ENCODE data around the gene NPIPA5.
"Not testable (repeated sequence)": the region's sequence is repeated elsewhere in the genome, so short reads cannot be mapped to it uniquely, and the experiment has no call there.

- TF ChIP-seq CSDC2 (CRISPR knock-in tag; IDR thresholded peaks at IDR 0.05); PATZ1 (CRISPR knock-in tag; IDR thresholded peaks at IDR 0.05; ENCODE audit: borderline replicate concordance); RARB (CRISPR knock-in tag; IDR thresholded peaks at IDR 0.05); OSR1 (CRISPR knock-in tag; IDR thresholded peaks at IDR 0.05); ARNTL (CRISPR knock-in tag; IDR thresholded peaks at IDR 0.05; ENCODE audit: borderline replicate concordance, low read depth); GLIS3 (CRISPR knock-in tag; IDR thresholded peaks at IDR 0.05); ZFP3 (CRISPR knock-in tag; IDR thresholded peaks at IDR 0.05); PPARA (CRISPR knock-in tag; IDR thresholded peaks at IDR 0.05; ENCODE audit: borderline replicate concordance); TCF4 (CRISPR knock-in tag; IDR thresholded peaks at IDR 0.05; ENCODE audit: borderline replicate concordance); TSHZ2 (CRISPR knock-in tag; IDR thresholded peaks at IDR 0.05): not testable (repeated sequence)
- TF ChIP-seq, protein P1, sequence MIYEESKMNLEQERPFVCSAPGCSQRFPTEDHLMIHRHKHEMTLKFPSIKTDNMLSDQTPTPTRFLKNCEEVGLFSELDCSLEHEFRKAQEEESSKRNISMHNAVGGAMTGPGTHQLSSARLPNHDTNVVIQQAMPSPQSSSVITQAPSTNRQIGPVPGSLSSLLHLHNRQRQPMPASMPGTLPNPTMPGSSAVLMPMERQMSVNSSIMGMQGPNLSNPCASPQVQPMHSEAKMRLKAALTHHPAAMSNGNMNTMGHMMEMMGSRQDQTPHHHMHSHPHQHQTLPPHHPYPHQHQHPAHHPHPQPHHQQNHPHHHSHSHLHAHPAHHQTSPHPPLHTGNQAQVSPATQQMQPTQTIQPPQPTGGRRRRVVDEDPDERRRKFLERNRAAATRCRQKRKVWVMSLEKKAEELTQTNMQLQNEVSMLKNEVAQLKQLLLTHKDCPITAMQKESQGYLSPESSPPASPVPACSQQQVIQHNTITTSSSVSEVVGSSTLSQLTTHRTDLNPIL (CRISPR knock-in tag; IDR thresholded peaks at IDR 0.05; ENCODE audit: low read depth) = not testable (repeated sequence)
These were observed 22.2 kb upstream of the NPIPA5 start for GRCh38 chr16:15400314-15400713.
